CD4-positive, alpha-beta T cell treated with Interleukin-4 for 4 hours (primary cell): ENCODE data around the gene ABCA4.

Source experiments
- DNase-seq: peaks from one replicate; pipeline ENCODE4 v3.0.0-alpha.2; 2020

ABCA4 gene

DNA sequence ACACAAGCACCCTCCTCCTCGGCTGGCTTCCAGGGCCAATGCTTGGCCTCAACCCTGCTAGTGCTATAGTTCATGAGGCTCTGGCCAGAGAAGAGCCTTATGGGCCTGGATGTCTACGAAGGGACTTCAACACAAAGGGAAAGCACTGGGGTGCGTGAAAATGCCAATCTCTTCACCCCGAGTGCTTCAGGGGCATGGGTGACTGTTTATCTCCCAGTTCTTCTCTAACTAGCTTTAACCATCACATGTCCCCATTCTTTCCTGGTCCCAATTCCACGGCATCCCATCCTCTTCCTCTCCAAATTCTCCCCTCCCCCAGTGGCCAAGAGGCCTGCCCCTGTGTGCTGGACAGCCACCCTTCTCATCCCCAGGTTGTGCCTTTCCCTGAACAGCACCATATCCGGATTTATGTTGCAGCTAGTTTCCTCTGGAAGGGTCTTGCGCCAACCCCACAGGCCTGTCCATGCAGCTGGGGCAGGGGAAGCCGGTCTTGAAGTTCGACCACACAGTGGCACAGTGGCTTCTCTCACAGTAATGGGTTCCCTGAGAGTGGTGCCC, 16.7 kb downstream of the ABCA4 start:
- no peak for DNase-seq

DNA sequence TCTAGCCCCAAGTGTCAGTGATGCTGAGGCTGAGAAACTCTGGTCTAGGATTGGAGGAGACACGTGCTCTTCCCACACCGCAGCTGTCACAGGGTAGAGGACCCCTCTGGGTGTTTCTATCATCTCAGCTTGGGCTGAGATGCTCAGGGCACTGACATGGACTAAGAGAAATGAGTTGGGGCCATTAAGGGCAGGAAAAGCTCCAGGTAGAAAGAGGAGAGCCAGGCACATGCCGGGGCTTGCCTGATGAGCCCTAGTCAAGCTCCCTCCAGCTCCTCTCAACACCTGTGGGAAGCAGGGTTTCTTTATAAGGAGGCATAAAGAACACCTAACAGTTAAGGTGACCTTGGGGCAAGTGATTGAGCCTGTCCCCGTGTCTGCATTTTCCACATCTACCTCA, 17.3 kb downstream of the ABCA4 start:
- no peak for DNase-seq

DNA sequence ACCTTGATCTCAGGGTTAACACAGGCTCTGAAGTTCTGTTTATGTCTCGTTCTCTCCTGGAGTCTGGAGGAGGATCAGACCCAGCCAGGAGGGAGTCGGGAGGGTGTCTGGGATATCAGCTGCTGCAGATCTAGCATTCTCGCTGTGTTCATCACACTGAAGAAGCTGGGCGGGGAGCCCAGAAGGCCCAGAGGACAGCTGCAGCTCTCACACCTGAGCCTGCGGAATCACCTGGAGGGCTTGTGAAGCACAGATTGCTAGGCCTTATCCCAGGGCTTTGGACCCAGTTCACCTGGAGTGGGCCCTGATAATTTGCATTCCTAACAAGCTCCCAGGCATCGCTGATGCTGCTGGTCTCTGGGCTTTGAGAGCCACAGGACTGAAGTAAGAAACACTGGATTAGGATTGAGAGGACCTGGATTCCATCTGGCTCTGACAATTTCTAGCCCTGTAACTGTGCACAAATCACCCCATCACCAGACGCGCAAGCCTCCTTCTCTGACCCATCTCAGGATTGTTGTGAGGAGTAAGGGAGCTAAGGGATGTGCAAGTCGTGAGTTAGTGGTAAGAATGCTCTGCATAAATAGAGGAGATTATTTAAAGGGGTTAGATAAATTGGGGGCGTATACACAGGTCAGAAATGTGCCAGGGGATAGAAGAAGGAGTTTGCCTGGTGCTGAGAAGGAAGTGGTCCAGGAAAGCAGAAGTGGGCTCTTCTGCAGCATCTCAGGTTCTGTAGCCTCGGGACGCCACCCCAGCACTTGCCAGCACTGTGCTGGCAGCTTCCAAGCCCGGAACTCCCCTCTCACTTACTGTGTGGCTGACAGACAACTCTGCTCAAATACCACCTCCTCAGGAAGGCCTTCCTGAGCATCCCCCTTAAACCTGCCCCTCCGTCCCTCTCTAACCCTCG, 19.1 kb downstream of the ABCA4 start:
- no peak for DNase-seq

DNA sequence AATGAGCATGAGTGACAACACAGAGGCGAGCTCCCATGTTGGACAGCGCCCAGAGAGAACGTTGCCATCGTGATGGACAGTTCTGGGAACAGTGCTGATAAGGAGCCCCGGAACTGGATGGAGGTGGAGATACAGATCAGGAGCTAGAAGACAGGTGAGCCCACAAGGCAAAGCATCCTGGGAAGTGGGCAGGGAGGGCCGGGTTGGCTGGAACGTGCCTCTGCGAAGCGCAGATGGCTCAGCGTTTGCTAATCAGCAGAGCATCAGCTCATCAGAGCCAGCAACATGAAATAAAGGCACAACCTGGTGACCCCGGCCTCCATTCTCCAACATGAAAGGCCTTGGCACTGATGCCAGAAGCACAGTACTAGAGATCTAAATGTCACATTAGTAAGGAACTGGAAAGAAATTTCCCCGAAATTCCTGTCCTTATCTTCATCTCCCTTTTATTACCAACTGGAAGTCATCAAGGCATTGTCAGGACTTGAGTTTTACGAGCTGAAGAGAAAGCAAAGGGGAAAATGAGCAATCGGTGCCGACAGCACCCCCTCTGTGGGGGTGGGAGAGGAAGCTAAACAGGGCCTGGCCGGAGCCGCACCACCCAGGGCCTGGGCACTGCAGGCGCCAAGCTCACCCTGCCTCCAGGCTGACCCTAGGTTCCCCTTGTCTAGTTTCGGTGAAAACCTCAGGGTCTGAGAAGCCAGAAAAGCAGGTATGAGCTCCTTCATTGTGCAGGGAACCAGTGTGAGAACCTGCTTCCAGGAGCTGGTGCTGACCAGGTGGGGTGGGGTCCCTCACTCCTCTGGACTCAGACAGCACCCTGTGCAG, 19.9 kb downstream of the ABCA4 start:
- DNase-seq, result no peak

DNA sequence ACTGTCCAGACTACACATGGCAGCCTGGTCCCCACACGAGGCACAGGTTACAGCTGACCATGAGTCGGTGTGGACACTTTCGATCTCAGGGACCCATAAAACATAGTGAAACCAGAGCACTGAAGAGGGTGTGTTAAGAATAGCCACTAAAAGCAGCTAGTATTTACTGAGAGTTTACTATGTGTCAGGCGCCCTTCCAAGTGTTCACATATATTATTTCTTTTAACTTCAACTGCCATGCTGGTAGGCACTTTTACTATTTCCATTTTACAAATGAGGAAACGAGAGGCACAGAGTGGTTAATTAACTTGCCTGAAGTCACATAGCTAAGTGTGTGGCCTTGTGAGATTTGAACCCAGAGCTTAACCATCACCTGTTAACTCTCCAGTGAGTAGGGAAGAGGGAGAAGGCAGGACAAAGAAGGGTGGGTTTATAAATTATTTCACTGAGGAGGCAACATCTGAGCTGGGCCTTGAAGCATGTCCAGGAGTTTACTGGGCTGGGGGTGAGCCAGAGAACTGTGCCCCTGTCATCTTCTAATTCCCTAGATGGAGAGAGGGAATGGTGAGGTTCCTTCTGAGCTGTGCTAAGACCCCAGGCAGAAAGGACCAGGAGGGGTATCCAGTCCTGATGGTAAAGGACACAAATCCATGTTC, 20.7 kb downstream of the ABCA4 start:
- DNase-seq, result no peak

DNA sequence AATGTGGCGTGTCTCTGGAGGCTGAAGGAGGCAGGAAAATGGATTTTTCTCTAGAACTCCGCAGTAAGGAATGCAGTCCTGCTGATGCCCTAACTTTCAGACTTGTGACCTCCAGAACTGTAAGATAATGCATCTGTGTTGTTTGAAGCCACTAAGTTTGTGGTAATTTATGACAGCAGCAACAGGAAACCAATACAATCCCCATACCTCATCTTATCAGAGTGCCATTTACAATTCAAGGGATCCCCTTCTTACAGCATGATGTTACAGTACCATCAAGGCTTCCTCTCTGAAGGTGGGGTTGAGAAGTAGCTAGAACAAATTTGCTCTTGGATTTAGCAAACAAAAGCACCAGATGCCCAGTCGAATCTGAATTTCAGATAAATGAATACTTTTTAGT, 21.6 kb downstream of the ABCA4 start:
- DNase-seq, result no peak

DNA sequence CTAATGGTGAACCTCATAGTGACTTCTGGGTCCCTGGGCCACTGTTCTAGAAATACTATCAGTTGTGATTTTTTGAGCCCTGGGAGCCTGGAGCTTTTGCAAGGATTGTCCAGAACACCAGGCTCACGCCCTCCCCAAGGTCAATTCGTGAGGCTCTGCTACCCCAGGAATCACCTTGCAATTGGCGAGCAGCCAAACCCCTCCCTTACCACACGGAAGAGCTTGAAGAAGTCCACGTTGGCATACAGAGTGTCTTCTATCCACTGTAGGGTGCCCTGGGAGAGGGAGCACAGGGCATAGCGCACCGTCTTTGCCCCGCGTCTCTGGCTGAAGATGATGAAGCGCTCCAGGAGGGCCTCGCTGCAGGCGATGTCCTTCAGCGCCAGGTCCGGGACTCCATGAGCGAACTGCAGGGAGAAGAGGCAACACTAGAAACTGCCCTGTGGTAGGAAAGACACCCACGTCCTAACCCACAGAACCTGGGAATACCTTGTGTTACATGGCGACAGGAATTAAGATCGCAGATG, 22.3 kb downstream of the ABCA4 start:
- DNase-seq, result no peak

DNA sequence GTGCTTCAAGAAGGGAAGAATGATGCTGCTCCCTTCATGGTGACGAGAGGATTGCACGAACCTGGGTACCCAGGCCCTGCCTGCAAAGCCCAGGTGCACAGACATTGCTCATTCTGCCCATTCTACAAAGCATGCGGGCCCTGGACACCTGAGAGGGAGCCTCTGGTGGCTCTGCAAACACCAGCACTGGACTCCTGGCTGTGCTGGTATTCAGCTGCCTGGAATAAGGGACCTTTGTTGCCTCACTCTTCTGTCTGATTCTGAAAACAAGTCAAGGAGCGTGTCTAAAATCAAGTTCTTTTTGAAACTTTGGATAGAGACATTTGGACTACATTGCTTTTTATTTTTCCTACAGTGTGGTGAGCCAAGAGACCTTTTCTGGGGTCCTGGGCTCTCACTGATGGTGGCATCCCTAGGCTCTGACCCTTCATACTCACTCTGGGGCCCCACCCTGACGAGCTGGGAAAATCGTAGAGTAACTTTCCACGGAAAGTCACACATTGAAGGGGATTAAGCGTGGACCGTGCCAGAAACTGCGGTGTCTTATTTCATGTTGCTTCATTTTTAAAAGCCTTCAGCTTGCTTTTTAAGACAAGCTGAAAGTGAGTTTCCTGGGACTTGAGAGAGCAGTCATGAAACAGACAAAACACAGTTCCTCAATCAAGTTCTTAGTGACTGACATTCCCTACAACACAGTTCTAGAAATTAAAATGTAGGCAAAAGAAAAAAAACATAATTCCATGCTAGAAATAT, 24.0 kb downstream of the ABCA4 start:
- DNase-seq, result no peak

DNA sequence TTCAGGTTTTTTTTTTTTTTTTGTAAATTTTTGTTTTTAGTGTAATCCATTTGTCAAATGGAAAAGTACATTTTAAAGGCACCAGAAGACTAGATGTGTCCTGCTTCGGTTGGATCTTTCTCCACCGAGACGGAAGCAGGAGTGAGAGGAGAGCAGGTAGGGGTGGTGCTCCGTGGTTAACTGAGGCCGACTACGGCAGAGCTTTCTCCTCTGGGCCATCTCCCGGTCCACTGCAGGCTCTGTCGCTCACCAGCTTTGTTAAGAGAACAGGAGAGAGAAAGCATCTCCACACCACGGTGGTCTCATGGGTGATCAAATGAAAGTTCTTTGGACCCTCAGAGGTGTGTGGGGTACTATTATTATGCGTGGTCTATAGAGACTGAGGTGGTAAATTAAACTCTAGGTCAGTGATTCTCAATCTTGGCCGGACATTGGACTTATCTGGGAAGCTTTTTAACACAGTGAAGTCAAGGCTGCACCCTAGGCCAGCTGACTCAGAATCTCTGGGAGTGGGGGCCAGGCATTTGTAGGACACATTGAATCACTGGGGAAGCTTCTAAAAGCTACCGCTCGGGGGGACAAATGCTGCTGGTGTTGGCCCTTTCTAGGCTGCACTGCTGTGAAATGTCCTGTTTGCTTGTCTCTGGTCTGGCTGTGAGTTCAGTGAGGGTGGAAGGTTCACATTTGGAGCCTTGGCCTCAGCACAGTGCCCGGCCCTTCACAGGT, 25.0 kb downstream of the ABCA4 start:
- DNase-seq, result no peak

DNA sequence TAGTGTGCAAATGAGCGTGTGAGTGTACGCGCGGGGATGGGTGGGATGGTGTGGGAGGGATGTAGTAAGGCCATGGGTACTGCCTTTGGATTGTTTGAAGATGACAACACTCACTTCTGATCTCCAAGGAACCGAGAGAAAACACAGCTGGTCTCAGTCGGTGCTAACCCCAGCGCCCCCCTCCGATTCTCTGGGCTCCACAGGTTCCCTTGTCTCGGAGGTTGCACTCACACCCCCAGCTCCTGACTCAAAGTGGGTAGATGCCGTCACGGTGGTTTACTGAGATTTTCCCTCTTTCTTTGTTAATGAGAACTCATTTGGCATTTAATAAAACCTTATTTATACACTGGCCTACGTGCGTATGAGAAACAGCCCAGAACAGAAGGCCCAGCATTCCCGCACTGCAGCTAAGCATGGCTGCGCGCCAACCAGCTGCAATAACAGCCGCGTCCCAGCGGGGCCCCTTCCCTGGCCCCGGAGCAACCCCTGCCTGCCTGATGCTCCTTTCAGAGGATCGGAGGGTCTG, 25.8 kb downstream of the ABCA4 start:
- no peak for DNase-seq

DNA sequence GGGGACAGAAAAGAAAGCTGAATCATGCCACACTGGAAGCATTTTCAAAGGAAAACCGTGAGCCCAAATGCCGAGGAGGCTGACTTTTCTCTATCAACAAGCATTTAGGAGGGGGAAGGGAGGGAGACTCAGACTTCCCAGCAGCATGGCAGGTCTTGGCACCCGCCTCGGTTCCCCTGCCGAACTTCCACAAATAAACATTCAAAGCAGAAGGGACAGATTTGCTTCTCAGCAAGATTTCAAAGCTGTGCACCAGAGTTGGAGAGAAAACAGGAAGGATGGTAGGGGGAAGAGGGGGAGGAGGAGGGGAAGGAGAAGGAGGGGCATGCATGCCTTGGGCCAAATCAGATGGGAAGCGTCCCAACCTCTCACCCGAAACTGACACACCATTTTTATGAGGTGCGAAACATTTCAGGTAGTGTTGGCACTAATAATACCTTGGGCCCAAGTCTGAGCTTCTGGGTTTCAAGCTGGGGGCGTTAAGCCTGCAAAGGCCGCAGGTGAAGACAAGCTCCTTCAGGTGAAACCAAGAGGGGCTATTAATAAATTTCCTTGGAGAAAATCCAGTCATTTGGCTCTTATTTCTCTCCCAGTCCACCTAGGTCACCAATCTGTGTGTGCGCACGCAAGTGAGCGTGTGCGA, 26.4 kb downstream of the ABCA4 start:
- no peak for DNase-seq

DNA sequence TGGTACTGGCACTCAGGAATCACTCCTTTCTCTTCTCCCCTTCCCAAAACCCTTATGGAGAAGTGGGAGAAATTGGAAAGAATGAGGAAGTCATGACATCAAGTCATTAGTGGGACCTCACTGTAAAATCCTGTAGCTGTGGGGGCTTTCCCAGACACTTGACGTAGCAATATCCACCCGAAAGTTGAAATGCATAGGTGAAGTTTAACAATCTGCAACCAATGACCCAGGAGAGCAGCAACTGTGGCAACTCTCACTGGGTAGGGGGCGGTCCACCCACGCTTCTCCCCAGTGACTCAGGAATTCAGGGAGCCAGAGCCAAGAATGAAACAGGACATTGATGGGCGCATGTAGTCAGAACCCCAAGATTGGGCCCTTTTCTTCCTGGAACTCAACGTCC, 27.0 kb downstream of the ABCA4 start:
- DNase-seq, result no peak

DNA sequence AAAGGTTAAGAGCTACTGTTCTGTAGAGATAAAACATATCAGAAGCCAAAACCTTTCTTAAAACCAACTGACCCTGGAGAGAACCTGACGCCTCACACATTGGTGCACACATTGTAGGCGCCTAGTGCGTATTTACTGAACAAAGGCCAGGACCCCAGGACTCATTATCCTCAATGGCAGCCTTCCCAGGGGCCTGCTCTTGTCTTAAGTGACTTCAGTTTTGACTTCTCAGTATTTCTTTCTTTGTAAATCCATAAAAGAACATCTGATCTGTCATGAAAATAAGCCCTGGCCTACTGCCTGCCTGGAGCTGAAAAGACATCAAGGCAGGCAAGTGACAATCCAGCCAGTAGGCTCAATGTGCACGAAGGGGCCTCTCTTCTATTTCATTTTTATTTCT, 27.6 kb downstream of the ABCA4 start:
- no peak for DNase-seq

DNA sequence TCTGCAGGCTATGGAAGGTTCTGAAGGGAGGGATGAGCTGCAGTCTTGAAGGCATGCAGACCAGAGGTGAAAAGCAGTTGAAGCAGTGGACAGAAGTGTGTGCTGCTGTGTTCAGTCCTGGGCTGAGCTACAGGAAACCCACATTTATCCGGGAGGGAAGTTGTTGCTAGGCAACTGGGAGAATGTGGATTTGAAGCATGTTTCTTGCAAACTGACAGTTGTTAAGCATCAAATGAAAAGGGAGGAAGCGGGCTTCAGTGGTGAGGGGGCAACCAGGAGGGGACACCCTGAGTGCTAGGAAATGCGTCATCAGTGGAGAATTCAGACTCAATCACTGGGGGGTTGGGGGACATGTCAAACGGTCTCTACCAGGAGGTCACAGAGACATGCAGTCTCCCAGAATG, 28.7 kb downstream of the ABCA4 start:
- DNase-seq, result no peak

DNA sequence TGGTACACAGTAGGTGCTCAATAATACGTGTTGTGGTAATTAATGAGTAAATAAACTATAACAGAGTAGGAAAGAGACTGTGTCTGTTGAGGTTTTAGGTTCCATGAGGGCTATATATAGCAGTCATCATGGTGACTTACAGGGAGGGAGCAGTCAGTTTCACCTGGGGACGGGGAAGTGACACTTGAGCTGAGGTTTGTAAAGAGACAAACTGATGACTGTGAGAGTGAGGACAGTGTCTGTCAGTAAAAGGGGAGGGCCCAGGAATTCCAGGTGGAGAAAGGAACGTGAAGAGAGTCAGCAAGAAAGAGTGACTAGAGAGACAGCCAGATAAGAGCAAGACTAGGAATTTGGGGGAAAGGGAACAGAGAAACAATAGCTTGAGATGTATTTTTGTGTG, 30.2 kb downstream of the ABCA4 start:
- no peak for DNase-seq

DNA sequence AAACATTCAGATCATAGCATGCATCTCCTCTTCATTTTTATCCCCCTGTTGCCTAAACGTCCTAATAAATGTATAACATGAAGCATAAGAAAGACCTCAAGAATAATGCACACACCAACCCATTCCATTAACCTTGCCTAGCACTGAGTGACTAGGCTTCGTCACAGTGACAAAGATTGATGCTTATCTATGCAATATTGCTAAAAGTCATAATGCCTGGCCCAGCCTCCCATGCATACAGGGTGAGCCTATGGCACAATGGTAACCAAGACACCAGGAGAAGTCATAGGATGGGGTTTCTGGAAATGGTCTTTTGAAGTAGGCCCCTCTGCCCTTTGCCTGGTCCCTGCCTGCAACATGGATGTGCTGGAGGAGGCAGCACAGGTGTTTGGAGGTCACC, 33.8 kb downstream of the ABCA4 start:
- DNase-seq, result no peak

DNA sequence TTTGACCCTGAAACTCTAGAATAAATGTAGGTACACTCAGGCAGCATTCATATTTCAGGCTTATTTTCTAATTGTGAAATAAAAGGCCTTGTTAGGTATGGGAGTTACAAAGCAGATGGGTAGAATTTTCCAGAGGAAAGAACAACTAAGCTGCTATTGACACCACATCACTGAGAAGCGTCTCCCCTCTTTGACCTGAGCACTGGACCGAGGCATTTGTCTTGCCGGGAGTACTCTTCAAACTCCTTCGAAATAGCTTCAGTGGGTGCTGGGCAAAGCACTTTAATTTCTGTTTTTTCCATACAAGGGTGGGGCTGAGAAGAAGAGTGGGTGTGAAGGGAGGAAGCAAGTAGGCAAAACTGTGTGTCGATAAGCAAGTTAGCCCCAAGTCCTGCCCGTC, 36.4 kb downstream of the ABCA4 start:
- DNase-seq, result no peak

DNA sequence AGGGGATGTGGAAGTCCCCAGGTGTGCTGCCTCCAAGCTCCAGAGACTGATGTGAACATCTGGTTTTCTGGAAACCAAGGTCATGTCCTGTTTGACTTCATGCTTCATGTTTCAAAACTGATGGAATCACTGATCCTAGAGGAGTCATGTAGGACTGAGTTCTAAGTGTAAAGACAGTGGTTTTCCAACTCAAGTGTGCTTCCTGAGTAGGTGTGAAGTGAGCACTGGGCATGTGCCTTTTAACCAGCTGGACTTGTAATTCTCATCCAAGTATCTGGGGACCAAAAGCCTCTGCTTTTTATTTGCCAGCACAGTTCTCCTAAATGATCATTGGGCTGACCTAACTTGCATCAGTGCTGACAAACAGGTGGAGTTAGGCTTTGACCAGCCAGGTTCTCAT, 36.9 kb downstream of the ABCA4 start:
- DNase-seq, result no peak

DNA sequence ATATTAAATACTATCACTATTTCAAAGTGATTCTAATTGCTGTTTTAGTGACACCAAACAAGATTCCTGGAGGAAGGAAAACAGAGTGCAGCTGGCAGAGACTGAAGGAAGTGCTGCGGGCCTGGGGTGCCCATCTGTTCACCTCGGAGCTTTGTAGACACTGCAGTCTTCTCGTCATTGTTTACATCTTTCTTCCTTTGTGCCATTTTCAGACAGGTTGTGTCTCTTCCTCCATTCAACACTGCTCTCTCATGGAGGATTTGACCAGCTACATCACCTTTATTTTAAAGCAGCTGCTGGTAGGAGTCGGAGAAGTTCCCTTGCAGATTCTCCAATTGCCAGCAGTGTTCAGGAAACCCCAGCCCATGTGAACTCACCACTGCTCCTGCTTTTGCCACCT, 37.3 kb downstream of the ABCA4 start:
- no peak for DNase-seq

DNA sequence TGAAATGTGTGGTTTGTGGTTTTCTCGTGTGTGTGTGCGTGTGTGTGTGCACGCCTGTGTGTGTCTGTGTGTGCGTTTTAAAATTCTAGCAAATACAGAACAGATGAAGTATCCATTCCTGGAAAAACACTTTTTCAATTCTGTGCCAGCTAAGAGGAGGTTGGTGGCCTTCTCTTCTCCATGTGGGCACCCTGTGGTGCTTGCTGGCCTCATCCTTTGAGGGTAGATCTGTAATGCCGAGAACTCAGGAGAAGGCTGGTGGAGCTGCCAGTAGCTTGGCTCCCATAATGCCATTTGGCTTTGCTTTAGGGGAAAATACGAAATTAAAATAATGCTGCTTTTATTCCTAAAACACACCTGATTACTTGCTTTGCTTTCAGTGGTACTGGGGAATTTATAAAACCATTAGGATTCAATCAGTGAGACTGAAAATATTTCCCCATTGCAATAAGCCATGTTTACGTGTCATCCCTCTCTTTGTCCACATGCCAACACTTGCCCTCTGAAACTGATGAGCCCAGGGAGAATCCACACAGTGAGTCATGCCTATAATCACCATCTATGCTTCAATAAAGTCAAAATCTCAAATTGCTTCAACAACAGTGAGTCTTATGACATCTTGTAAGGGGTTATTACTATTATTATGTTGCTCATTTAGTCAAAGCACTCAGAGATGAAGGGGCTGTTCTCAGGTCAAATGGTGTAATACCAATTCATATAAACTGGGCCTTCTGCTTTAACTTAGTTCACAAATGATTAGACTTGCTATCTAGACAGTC, 39.2 kb downstream of the ABCA4 start:
- DNase-seq, result no peak
